GM18867 (cell line): ENCODE data around the gene KRTAP5-11.
"Not testable (repeated sequence)": the region's sequence is repeated elsewhere in the genome, so short reads cannot be mapped to it uniquely, and the experiment has no call there.

Source experiments
- ATAC-seq: cut with Tn5 transposase; IDR thresholded peaks from one replicate; pipeline ENCODE4 v1.9.1; 2021; ENCODE audit warnings: mild to moderate bottlenecking, moderate library complexity; ENCODE audit not compliant: unreplicated experiment

The KRTAP5-11 gene

DNA sequence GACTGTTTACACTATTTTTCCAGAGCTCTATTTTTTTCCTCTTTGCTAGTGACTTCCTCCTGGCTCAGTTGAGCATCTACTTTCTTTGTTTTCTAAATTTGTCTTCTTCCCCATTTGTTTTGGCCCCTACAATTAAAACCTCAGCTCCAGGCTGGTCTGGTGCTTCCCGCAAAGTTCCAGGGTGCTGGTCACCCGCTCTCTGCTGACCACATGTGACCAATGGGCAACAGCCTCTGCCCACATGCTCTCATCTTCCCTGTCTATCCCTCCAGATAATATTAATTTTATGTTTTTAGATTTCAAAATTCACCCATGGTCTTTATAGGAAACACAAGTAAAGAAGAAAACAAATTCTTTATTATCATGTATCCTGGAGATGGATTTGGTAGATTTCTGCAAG is 294 bp upstream of the KRTAP5-11 start:
- ATAC-seq = not testable (repeated sequence)

DNA sequence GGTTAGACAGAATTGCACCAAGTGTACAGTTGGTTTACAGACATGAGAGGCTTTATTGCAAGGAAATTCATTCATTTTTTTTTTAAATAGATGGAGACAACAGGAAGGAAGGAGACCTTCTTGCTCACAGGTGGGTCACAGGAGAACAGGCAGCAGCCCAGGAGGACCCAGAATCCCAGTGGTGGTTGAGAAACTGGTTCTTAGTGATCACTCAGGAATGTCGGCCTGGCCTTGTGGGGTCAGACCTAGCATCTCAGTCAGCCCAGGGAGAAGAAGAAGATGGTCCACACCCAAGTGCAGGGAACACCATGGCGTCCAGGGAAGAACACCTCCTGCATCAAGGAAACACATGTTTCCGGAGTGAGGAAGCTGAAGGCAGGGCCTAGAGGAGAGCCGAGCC is 849 bp downstream of the KRTAP5-11 start:
- ATAC-seq = no peak

DNA sequence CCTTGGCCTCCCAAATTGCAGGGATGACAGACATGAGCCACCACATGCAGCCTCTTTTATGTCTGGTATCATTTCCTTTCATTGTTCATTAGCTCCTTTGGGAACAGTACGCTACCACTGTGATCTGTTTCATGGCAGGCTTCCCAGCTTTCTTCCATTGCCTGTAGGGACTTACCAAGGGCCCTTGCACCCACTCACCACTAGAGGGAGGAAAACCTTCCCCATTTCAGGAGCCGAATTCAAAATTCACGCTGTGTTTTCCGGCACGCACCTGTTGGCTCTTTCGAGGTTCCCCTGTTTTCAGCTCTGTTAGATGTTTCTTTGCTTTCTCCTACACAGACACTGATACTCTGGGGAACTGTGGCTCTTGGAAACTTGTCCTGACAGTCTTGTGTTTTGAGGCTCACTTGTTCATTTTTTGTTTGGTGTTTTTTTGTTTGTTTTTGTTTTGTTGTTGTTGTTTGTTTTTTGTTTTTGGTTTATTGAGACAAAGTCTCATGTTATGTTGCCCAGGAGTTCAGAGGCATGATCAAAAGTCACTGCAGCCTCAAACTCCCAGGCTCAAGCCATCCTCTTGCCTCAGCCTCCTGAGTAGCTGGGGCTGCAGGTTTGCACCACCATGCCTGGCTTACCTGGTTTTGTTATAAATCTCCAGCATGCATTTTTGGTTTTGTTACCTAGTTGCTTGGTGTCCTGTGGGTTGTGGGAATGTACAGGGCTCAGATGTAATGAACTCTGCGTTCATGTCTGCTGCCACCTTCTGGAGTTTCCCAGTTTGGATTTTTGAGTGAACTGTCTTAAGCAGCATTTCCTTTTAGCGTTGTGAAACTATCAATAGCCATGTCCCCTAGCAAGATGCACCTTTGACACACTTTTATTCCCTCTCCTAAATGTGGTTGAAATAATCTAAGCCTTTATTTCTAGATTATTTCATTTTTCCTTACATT is 2.3 kb downstream of the KRTAP5-11 start:
- no peak for ATAC-seq

DNA sequence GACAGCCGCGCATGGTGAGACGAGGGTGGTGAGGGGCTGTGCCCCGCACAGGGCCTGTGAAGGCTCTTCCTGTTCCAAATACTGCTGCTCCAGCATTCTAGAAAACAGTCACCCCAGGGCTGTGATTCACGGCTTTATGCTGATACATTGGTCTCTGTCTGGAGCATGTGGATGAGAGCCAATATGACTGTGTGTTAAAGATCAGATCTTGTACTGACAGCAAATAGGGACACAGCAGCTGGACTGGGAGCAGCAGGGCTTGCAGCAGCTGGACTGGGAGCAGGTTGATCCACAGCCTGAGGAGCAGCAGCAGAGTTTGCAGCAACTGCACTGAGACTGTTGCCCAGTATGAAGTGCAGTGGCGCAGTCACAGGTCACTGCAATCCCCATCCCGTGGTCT is 3.2 kb downstream of the KRTAP5-11 start:
- not testable (repeated sequence) for ATAC-seq

DNA sequence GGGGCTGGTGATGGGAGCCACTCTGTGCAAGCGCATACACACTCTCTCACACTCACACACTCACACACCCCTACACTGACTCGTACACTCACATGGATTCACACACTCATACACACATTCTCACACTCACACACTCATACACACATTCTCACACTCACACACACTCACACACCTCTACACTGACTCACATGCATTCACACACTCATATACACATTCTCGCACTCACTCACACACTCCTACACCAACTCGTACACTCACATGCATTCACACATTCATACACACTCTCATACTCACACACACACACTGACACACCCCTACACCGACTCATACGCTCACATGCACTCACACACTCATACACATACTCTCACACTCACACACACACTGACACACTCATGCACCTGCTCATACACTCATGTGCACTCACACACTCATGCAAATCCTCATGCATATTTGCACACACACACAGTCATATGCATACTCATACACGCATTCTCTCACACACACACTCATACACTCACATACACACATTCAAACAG is 5.1 kb downstream of the KRTAP5-11 start:
- ATAC-seq = no peak

DNA sequence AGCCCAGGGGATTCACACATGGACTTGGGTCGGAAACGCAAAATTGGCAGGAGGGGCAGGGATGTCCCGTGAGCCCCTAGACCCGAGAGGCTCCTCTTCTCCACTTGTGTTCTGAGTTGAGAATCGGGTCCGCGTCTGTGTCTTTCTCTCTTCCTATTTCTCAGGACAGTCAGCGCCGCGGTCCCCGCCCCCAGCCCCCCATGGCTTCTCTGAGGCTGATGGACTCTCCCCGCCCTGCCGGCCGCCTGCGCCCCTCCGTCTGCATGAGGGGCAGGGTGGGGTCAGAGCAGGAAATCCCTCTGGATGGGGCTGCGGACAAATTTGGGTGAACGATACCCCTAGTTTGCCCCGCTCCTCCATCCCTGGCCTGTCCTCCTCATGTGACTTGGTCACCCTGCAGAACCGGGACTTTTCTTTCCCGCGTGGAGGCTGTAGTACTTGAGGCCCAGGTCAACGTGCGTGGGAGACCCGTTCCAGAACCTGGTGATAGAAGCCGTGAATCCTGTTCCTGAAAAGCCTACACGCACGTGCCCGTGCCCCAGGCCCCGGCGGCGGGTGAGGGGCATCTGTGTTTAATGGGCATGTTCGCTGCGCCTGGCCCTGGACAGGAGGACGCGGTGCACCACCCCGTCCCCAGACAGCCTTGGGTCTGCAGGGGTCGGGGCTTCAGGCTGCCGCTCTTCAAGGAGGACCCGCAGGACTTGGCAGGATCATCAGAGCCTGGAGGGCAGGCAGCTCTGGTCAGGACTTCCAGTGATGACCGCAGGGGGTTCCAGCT is 5.8 kb downstream of the KRTAP5-11 start:
- ATAC-seq = not testable (repeated sequence)

DNA sequence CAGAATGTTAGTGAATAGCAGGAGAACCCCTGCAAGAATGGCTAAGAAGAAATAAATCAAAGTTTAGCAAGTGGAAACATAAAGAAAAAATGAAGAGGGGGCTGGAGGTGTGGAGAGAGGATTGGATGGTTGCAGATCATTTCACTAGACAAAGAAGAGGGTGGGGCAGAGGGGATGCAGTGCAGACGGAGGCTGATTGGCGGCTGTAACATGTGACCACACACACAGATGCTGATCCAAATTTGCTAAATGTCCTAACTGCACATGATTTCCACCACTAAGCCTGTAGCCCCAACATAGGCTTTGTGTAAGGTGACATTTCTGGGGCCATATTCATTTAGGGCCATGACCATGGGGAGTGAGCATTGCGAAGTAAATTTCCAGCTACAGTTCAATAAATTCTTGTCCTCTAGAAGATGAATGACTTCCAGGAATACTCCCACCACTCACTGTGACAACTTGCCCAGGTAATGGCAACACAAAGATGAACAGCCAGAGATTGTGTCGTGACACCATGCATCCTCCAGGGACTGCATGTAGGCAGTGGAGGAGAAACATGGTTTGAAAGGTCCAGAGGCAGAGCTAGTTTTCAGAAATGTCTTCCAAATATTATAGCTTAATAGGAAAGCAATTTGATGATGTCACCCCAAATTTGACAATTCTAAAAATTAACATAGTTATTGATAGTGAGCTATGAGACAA is 6.8 kb downstream of the KRTAP5-11 start:
- ATAC-seq = no peak

DNA sequence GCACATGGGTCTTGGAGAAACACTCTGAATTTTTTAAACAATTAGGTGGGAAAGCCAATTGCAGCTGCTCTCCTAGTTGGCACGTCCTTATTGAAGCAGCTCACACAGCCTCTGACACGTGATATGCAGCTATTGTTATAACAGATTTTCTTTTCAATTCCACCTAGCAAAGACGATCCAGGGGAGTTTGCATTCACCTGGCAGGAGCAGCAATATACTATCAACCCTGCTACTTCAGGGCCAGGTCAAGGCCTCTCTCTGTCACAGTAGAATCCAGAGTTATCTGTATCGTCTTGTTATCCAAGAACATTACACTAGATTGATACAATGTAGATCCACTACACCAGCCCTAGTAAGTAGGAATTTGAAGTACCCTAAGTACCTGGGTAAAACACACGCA is 8.3 kb downstream of the KRTAP5-11 start:
- ATAC-seq = no peak

DNA sequence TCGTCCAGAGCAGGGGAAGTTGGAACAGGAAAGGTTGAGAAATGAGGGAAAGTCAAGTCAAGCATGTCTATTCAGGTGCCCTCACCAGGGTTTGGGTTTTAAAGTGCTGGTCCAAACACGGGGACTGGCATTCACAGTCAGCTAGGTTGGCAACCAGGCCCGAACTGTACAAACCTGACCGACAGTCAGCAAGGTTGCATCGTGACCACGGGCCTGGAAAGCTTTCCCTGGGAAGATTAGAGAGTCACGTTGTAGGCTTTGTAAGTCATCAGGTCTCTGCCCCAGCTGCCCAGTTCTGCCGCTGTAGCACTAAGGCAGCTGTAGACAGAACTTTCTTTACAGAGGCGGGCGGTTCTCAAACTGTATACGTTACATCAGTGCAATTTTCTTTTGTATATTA is 9.9 kb downstream of the KRTAP5-11 start:
- ATAC-seq = no peak

DNA sequence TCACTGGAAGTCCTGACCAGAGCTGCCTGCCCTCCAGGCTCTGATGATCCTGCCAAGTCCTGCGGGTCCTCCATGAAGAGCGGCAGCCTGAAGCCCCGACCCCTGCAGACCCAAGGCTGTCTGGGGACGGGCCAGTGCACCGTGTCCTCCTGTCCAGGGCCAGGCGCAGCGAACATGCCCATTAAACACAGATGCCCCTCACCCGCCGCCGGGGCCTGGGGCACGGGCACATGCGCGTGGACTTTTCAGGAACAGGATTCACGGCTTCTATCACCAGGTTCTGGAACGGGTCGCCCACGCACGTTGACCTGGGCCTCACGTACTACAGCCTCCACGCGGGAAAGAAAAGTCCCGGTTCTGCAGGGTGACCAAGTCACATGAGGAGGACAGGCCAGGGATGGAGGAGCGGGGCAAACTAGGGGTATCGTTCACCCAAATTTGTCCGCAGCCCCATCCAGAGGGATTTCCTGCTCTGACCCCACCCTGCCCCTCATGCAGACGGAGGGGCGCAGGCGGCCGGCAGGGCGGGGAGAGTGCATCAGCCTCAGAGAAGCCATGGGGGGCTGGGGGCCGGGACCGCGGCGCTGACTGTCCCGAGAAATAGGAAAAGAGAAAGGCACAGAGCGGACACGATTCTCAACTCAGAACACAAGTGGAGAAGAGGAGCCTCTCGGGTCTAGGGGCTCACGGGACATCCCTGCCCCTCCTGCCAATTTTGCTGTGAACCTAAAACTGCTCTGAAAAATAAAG is 11.4 kb downstream of the KRTAP5-11 start:
- ATAC-seq = not testable (repeated sequence)

DNA sequence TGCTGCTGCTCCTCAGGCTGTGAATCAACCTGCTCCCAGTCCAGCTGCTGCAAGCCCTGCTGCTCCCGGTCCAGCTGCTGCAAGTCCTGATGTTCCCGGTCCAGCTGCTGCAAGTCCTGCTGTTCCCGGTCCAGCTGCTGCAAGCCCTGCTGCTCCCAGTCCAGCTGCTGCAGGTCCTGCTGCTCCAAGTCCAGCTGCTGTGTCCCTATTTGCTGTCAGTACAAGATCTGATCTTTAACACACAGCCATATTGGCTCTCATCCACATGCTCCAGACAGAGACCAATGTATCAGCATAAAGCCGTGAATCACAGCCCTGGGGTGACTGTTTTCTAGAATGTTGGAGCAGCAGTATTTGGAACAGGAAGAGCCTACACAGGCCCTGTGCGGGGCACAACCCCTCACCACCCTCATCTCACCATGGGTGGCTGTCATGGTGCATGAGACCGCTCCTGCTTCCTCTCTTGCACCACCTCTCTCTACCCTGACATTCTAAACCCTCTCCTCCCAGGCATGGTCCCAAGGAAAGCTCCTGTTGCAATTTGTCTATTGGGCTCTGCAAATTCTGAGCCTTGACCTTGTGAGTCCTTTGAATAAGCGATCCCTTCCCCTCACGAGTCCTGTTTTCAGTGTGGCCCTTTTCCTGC is 13.8 kb downstream of the KRTAP5-11 start:
- ATAC-seq = no peak

DNA sequence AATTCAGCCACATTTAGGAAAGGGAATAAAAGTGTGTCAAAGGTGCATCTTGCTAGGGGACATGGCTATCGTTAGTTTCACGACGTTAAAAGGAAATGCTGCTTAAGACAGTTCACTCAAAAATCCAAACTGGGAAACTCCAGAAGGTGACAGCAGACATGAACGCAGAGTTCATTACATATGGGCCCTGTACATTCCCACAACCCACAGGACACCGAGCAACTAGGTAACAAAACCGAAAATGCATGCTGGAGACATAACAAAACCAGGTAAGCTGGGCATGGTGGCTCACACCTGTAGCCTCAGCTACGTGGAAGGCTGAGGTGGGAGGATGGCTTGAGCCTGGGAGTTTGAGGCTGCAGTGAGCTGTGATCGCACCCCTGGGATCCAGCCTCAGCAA is 15.0 kb downstream of the KRTAP5-11 start:
- ATAC-seq = not testable (repeated sequence)

DNA sequence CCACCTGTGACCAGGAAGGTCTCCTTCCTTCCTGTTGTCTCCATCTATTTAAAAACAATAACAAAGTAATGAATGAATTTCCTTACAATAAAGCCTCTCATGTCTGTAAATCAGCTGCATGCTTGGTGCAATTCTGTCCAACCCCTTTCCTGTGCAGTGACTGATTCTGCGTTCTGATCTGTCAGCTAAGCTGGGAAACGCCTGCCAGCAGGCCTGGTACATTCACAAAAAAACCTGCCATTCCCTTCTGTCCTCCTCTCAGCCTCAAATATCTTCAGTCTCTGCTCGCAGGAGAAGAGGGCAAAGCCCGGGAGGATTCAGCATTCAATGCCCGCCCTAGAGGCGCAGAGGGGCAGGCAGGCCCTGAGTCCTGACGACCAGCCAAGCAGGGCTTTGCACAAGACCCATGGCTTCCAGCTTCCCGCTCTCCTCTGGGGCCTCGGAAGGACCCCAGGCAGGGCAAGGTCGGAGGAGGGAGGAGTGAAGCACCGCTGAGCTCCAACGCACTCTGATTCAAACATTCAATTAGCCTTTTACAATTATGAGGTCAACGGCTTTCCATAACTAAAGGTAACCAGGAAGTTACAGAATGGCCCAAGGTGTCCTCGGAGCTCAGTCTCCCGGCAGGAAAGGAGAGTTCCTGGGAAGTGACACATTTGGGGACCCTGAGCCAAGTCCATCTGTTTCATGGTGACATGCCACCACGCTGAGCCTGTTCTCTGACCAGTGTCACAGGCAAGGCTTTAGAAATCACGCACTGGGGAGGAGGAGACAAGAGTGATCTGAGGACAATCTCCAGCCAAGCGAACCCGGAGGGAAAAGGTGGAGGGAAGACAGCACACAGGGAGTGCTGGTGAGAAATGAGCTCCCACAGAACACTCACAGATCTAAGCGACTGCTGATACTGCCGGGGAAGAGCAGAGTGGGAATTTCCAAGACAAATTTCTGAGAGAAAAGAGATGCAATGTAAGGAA is 15.8 kb downstream of the KRTAP5-11 start:
- ATAC-seq = not testable (repeated sequence)

DNA sequence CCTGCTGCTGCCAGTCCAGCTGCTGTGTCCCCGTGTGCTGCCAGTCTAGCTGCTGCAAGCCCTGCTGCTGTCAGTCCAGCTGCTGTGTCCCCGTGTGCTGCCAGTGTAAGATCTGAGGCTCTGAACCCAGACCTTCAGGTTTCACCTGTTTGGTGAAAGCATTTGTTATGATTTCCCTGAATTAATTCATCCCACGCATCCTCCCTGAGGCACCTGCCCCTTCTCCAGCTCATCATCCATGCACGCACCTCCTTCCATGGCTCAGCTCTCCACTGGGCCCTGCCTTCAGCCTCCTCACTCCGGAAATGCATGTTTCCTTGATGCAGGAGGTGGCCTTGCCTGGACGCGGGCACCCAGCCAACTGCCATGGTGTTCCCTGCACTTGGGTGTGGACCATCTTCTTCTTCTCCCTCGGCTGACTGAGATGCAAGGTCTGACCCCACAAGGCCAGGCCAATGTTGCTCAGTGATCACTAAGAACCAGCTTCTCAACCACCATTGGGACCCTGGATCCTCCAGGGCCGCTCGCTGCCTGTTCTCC is 16.5 kb downstream of the KRTAP5-11 start:
- ATAC-seq = no peak

DNA sequence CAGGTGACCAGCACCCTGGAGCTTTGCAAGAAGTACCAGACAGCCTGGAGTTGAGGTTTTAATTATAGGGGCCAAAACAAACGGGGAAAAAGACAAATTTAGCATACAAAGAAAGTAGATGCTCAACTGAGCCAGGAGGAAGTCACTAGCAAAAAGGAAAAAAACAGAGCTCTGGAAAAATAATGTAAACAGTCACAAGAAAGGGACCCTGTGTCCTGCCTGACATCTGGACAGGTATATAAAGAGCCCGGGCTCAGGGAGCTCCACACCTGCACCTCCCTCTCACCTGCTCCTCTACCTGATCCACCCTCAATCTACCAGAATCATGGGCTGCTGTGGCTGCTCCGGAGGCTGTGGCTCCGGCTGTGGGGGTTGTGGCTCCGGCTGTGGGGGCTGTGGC is 17.4 kb downstream of the KRTAP5-11 start, which contains the start of gene KRTAP5-10:
KRTAP5-10 (plus strand) TSS at position 301 of the 400 bp plus-strand sequence; CDS start at position 326, 25 bp downstream.
- no peak for ATAC-seq

DNA sequence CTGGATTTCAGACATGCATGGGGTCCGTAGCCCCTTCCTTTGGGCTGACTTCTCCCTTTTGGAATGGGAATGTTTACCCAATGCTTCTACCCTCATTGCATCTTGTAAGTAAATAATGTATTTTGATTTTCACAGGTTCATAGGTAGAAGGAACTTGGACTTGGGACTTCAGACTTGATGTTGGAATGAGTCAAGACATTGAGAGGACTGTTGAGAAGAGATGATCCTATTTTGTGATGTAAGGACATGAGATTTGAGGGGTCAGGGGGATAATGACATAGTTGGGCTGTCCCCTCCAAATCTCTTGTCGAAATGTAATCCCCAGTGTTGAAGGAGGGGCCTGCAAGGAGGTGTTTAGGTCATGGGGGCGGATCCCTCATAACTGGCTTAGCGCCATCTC is 18.2 kb downstream of the KRTAP5-11 start:
- ATAC-seq = no peak

DNA sequence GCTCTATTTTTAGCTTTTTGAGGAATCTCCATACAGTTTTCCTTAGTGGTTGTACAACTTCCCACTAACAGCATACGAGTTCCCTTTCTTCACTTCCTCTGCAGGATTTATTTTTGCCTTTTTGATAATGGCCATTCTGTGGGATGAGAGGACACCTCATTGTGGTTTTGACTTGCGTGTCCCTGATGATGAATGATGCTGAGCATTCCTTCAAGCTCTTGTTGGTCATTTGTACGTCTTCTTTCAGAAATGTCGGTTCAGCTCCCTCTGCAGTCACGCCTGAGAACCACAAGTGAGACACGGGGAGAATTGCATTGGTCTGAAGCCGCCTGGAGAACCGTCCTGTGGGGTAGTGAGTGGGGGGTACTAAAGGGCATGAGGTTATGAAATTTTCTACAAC is 19.3 kb downstream of the KRTAP5-11 start:
- no peak for ATAC-seq

DNA sequence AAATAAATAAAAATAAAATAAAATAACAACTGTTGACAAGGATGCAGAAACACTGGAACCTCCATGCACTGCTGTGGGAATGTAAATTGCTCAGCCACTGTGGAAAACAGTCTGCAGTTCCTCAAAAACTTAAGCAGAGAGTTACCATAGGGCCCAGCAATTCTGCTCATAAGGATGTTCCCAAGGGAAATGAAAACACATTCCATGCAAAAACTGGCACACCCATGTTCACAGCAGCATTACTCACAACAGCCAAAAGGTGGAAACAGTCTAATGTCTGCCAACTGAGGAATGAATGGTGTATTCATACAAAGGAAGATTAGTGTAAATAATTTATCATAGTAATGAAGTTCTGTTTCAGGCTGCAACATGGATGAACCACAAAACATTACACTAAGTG is 20.6 kb downstream of the KRTAP5-11 start:
- no peak for ATAC-seq
